Ureter (tissue), 1 donor: ENCODE results near the gene ACADL. TPM values are rescaled to one million over a fixed set of nuclear protein-coding genes. Genes with fewer than 3 reads are reported as not detected.

Experiments used
- DNase-seq: peaks from one replicate; pipeline ENCODE4 v3.0.0-alpha.2; 2020; ENCODE audit warnings: low spot score
- total RNA-seq: library from RNA; stranded (reverse); gene quantifications from one replicate; pipeline ENCODE4 v1.2.4, GENCODE V29; 2023
- donor health status: DM: yes; HTN: yes; CAD: no.

The ACADL gene
- 9.0 TPM for total RNA-seq

- peak; percentile 72 for DNase-seq
These were observed at the start of gene ACADL for GRCh38 chr2:210224941-210225672. Gene ACADL, minus strand, starts transcription at chr2:210225447. Its CDS starts 184 bp downstream, at chr2:210225263.

DNA sequence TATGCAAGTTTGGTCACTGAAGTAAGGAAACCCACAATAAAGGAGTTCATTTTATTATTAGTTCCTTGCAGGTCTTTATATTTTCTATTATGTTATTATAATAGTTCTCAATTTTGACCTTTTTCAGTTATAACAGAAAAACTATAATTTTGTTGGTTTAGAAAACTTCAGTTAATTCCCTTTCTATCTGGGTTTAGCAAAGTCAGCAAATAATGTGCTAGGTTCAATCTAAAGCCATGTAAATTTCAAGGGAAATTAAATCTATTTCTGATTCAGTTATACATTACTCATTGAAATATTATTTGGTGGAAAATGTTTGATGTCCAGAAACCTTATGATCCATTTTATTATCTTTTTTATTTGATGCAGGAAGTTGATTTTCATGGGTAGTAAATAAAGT is 46.1 kb upstream of the ACADL start:
- DNase-seq = no peak

- no peak for DNase-seq
These were observed 43.9 kb upstream of the ACADL start for GRCh38 chr2:210269148-210269547.

GRCh38 chr2:210268281-210268680 is 43.0 kb upstream of the ACADL start:
- DNase-seq = no peak

DNA sequence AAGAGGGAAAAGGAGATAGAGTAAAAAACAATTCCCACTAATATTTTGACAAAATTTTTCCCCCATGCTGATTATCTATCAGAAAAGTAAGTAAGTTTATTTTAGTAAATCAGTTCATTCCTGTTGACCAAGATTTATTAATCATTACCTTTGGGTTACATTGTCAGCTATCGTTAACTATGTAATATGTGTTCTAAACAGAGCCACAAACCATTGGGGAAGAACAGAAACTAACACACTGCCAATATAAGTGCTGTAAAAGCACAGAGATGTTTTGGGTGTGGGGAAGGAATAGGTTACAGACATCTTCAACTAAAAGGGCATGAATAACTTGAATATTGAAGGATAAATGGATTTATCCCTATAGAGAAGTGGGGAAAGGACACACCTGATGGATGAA is 42.5 kb upstream of the ACADL start:
- no peak for DNase-seq

GRCh38 chr2:210264282-210264681 is 39.0 kb upstream of the ACADL start:
- no peak for DNase-seq

- no peak for DNase-seq
These were observed 38.6 kb upstream of the ACADL start for GRCh38 chr2:210263841-210264240.

GRCh38 chr2:210262036-210262435 is 36.8 kb upstream of the ACADL start:
- no peak for DNase-seq

GRCh38 chr2:210259687-210260086 is 34.4 kb upstream of the ACADL start:
- DNase-seq = no peak

DNA sequence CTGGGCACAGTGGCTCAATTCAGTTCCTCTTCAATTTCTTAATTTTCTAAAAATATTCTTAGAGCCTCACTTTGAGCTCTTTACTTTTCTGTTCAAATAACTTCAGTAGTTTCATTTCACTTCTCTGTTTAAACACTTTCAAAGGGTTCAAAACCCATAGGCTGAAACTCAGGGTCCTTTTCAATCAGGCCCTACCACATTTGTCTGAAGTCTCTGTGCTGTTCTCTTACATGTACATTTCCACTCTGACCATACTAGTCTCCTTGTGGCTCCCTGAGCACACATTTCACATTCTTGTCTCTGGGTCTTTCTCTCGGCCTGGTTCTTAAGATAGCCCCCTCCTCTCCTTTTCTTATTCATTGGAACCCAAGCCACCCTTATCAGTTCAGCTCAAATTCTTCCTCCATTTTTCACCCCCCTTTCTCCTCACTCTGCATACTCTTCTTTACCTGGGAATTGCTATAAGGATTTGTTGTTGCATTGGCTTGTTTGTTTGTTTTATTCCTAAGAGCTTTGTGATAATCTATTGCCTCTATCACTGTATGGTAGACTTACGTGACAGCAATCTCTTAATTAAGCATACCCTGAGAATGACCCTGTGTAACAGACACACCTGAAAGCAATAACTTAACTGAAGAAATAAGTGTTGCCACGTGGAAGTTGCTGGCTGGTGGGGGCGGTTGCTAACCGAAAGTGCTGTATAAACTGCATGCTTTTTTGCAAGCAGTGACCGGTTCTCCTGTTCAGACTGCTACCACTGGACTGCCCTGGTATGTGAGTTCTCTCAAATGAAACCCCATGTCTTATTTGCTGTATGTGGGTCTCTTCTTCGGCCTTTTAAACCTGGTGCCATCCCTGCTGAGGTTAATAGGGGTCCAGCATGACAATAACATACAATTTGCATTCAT is 27.7 kb upstream of the ACADL start:
- peak; percentile 42 for DNase-seq

- no peak for DNase-seq
These were observed 25.4 kb upstream of the ACADL start for GRCh38 chr2:210250622-210251021.

GRCh38 chr2:210233487-210233886 is 8.2 kb upstream of the ACADL start:
- no peak for DNase-seq

GRCh38 chr2:210230984-210231383 is 5.7 kb upstream of the ACADL start:
- DNase-seq = no peak

- no peak for DNase-seq
These were observed 5.3 kb upstream of the ACADL start for GRCh38 chr2:210230518-210230917.

GRCh38 chr2:210228586-210228985 is 3.3 kb upstream of the ACADL start:
- no peak for DNase-seq

DNA sequence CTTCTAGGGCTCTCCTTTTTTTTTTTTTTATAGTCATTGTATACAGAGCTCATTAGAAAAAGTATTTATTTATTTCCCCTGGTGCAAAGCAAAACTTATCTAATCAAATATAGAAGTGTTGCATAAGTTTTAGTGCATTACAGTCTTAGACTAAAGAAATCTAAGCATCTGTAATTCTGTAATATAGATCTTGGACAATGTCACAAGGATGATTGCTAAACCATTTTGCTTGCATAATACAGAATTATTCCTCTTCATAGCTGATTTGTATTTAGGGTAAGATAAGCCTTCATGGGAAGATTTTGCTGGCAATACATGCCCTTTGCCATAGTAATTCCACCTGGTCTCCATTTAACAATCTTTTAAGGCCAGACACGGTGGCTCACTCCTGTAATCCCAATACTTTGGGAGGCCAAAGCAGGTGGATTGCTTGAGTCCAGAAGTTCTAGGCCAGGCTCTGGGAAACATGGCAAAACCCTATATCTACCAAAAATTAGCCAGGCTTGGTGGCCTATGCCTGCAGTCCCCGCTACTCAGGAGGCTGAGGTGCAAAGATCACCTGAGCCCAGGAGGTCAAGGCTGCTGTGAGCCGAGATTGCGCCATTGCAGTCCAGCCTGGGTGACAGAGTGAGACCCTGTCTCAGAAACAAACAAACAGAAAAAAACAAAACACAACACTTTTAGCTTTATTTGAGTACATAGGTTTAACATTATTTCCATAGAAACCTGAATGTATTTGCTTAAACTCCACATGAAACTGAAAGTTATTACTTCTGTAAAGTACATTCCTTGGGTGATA is 2.2 kb upstream of the ACADL start:
- DNase-seq = no peak

DNA sequence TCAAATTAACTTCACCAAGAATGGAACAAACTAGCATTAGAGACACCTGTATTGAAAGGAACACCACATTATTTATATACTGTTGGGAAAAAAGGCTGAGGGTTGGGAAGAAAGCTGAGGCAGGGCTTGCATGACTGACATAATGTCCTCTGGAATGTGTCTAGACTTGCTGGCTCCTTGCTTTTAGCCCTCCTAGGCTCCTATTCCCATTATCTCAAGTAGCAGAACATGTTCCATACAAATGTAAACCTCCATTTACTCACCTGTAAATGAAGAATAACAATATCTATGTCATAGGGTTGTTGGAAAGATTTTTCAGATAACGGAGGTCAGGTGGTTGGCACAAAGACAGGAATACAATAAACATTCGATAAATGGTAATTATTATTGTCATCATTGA is 976 bp upstream of the ACADL start:
- DNase-seq = no peak

DNA sequence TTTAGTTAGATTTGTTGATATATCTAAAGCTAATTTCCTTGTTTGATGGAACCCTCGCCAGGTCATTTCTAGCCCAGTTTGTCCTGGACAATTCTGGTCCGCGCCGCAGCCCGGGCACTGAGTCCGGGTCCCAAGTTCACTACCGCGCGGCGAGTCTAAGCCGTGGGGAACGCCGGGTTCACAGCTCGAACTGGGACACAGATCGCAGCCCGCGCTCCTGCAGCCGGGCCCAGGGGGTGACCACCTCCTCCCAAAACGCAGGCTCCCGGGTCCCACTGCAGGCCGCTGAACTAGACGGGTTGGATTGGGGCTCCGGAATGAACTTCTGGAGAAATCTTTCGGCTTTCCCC is 681 bp downstream of the ACADL start:
- DNase-seq = no peak

- DNase-seq = no peak
These were observed 10.1 kb downstream of the ACADL start for GRCh38 chr2:210215120-210215519.

GRCh38 chr2:210210185-210210584 is 15.1 kb downstream of the ACADL start:
- no peak for DNase-seq

DNA sequence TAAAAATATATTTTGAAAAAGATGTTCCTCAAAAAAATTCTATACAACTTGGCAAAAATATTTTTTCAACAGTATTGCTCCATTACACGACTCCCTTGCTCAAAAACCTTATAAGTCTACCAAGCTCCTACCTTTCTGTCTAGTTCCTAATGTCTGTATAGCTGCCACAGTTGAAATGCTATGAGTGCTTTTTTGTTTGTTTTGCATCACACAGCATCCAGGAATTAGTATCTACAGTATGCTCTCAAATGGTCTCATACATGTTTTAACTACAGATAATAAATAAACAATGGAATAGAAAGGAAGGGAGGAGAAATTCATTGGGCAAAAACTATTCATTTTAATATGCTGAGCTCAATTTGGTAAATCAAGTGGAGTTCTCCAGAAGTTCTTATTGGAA is 17.3 kb downstream of the ACADL start:
- DNase-seq = no peak

GRCh38 chr2:210203558-210203957 is 21.7 kb downstream of the ACADL start:
- DNase-seq = no peak
